Fibroblast of mammary gland (primary cell): ENCODE data around the gene GNA14.

Experiments used
- DNase-seq: peaks from one replicate; pipeline ENCODE4 v3.0.0-alpha.2; 2010; ENCODE audit warnings: low read depth
- H3K4me3 ChIP-seq: 2 replicates; pipeline ENCODE4 v1.5.1; 2011; ENCODE audit warnings: low read depth, mild to moderate bottlenecking, low read length, moderate library complexity; ENCODE audit not compliant: control insufficient read depth
- TF ChIP-seq, protein P1 (sequence below): conservative IDR thresholded peaks from 2 replicates; pipeline ENCODE4 v1.5.1; 2011; ENCODE audit warnings: low read depth, low read length, inconsistent platforms; ENCODE audit not compliant: control insufficient read depth, insufficient read depth

GNA14 gene

DNA sequence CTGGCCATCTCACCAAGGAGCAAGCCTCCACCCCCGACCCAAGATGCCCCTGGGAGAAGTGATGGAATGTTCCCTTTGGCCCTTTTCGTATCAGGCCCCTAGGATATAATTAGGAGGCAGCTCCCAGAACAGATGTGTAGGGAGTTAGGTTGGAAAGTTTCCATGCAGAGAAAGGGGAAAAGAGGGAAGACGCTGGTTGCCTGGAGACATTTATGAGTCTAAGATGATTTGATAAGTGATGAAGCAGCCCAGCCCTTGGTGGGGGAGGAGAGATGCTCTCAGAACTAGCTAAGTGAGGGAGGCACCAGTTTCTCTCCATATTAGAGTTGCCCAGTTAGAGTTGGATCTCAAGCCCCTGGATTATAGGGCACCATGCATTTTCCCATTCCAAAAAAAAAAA is 137.5 kb downstream of the GNA14 start:
- no peak for DNase-seq
- TF ChIP-seq, protein P1, sequence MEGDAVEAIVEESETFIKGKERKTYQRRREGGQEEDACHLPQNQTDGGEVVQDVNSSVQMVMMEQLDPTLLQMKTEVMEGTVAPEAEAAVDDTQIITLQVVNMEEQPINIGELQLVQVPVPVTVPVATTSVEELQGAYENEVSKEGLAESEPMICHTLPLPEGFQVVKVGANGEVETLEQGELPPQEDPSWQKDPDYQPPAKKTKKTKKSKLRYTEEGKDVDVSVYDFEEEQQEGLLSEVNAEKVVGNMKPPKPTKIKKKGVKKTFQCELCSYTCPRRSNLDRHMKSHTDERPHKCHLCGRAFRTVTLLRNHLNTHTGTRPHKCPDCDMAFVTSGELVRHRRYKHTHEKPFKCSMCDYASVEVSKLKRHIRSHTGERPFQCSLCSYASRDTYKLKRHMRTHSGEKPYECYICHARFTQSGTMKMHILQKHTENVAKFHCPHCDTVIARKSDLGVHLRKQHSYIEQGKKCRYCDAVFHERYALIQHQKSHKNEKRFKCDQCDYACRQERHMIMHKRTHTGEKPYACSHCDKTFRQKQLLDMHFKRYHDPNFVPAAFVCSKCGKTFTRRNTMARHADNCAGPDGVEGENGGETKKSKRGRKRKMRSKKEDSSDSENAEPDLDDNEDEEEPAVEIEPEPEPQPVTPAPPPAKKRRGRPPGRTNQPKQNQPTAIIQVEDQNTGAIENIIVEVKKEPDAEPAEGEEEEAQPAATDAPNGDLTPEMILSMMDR = no peak
- H3K4me3 ChIP-seq = no peak overlapping the region

DNA sequence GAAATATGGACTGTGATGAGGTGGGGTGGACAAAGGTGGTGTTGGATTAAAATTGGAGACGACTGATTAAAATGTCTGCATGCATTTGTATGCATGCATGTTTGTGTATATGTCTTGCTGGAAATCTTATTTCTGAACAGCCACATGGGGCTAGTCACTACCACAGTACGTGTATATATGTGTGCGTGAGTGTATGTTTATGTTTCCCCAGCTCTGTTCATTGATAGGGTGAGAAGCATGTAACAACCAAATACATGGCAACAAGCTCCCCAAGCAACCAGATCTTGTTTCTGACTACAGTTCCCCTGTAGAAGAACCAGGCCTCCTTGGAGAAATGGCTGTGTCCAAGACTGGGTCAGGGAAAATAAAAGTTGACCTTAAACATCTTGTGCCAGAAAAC is 139.7 kb downstream of the GNA14 start:
- TF ChIP-seq, protein P1 = no peak
- no peak for DNase-seq
- no peak overlapping the region for H3K4me3 ChIP-seq

DNA sequence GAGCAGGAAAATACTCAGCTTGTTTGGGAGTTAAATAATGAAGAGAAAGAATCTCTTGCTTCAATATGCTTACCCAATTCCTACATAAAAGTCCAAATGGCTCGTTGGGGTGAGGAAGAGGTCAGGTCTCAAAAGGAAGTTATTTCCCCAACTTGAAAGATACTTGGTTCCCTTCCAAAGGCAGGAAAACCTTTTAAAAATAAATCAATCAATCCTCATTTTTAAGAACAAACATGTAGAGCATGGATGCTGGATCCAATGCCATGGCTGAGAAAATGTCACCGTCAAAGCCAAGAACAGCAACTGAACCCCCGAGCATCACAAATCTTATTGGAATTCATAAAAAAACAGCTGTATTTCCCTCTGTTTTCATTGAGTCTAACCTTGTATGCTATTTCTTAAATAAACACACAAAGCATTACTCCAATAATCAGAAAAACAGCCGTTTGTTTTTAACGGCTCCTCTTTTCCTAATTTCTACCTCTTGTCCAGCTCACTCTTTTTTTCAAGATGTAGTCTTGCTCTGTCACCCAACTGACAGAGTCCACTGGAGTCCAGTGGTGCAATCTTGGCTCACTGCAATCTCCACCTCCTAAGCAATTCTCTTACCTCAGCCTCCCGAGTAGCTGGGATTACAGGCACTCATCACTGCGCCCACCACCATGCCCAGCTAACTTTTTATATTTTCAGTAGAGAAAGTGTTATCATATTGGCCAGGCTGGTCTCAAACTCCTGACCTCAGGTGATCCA is 140.7 kb downstream of the GNA14 start:
- DNase-seq = peak; percentile 25

DNA sequence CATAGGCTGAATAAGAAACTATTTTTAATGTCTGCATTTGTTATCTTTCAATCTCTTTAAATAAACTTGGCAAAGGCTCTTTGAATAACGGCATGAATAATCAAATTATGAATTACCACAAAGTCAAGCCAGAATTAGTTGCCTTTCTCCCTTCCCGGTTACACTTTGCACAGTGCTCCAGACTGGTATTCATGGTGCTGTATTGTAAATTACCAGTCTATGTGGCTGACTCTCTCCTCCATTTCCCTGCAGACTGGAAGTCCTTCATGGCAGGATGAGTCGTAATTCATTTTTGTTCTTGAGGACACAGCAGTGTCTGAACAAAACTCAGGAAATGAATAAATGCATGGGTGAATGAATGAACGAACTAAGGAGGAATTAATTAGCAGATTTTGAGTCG is 142.9 kb downstream of the GNA14 start:
- TF ChIP-seq, protein P1 = no peak
- H3K4me3 ChIP-seq = no peak overlapping the region
- DNase-seq = no peak

More for the DNA sequence above, 140.7 kb downstream of the GNA14 start:
- no peak overlapping the region for H3K4me3 ChIP-seq
- TF ChIP-seq, protein P1 = no peak

DNA sequence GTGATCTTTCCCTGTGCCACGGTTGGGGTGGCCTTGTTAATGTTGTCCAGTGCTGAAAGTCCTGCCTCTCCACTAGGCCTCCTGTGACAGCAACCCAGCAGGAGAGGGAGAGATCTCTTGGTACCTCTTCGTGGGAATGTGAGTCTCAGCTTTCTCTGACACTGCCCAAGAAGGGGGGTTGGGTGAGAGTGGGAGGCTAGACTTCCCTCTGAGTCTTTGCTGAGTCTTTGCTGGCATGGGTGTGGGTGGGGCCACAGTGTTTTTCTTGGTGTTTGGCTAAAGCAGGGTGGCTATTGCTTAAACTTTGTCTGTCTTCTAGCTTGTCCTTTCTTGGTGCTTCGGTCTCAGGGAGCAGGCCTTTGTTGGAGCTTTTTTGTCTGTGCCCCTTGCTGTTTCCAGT is 145.6 kb downstream of the GNA14 start:
- TF ChIP-seq, protein P1 = no peak
- DNase-seq = no peak
- no peak overlapping the region for H3K4me3 ChIP-seq

DNA sequence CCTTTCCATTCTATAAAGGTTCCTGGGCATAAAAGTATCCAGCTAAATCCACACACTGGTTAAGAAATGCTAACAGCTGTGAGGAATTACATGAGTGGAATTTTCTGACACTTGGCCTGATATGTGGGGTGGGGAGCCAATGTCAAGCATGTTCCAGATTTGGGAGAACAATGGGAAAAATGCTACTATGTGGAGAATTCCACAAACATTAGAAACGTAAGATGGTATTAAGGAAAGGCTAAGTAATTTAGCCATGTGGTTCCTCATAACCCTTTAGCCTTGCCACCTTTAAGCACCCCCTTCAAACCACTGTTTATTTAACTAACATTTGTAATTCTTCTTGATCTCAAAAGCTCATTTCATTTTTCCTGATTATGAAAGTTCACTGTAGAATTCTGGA is 149.2 kb downstream of the GNA14 start:
- no peak overlapping the region for H3K4me3 ChIP-seq
- TF ChIP-seq, protein P1 = no peak
- no peak for DNase-seq
